ENCODE results near the gene PDE2A. TPM values are rescaled to one million over a fixed set of nuclear protein-coding genes. Genes with fewer than 3 reads are reported as not detected.
"Not testable (repeated sequence)": the region's sequence is repeated elsewhere in the genome, so short reads cannot be mapped to it uniquely, and the experiment has no call there.

The PDE2A gene
- total RNA-seq, 1 experiment from 2014 or later: 0.58 TPM

DNA sequence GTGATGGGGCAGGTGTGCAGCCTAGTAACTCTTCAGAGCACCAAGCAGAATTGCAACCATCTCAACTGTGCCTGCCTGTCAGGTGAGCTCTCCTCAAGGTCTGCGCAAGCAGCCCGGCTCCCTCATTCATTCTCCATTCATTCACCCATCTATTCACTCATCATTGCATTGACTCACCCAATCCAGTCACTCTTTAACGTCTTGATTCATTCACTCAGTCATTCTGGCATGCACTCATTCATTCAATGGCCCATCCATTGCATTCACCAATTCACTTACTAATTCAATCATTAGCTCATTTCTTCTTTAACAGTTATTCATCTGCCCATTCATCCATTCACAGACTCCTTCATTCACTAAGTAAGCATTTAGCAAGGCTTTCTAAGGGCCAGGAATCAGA, 111.8 kb downstream of the PDE2A start:
- CTCF ChIA-PET: no interaction called here
- Histone ChIP-seq H3K36me3 (ENCODE audit: insufficient read depth, low read length, poor library complexity, severe bottlenecking) (no peaks in the 10 kb centered on the region), H3K4me1 (ENCODE audit: insufficient read depth, low read length, poor library complexity, severe bottlenecking) (no peaks in the 10 kb centered on the region), H3K9me3 (ENCODE audit: low read depth, low read length, poor library complexity, severe bottlenecking) (no peaks in the 10 kb centered on the region), H3K27me3 (replicated peaks; ENCODE audit: insufficient read depth, low read depth, low read length, poor library complexity) (peaks cover 5% of the 10 kb centered on the region), H3K4me3 (ENCODE audit: low read depth, low read length, poor library complexity, severe bottlenecking) (no peak overlapping the region), H3K27ac (ENCODE audit: low read depth, low read length, poor library complexity, severe bottlenecking) (no peak overlapping the region)
- intact Hi-C loops (cut with micrococcal nuclease; ENCODE audit: unreplicated experiment): no loop called here
- no peak for DNase-seq (ENCODE audit: low spot score)
- no TSS peak for BruUV-seq (replicated peaks)
- no peak for TF ChIP-seq EZH2 (IDR thresholded peaks at IDR 0.05; ENCODE audit: borderline replicate concordance, low read depth, low read length, poor library complexity, severe bottlenecking)
- TF ChIP-seq, protein P1, sequence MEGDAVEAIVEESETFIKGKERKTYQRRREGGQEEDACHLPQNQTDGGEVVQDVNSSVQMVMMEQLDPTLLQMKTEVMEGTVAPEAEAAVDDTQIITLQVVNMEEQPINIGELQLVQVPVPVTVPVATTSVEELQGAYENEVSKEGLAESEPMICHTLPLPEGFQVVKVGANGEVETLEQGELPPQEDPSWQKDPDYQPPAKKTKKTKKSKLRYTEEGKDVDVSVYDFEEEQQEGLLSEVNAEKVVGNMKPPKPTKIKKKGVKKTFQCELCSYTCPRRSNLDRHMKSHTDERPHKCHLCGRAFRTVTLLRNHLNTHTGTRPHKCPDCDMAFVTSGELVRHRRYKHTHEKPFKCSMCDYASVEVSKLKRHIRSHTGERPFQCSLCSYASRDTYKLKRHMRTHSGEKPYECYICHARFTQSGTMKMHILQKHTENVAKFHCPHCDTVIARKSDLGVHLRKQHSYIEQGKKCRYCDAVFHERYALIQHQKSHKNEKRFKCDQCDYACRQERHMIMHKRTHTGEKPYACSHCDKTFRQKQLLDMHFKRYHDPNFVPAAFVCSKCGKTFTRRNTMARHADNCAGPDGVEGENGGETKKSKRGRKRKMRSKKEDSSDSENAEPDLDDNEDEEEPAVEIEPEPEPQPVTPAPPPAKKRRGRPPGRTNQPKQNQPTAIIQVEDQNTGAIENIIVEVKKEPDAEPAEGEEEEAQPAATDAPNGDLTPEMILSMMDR (conservative IDR thresholded peaks at IDR 0.05; ENCODE audit: low read depth, low read length): no peak
- POLR2A ChIA-PET (ENCODE audit: low non-redundant PET): no interaction called here

DNA sequence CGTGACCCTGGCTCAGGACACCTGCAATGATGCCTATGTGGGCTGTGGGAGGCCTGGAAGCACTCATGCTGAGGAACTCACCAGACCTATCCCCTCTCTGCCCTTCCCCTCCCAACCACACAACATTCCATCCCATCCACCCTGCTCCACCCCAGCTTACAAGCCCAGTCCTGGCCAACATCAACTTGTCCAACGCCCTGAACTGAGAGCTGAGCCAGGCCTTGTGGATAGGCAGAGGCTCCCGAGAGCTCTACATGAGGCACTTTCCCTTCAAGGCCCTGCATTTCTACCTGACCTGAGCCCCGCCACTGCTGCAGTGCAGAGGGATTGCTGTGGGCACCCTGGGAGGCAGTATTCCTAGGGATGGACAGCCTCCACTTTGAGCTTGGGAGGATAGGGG, 112.4 kb downstream of the PDE2A start:
- ChIA-PET POLR2A (ENCODE audit: low non-redundant PET) (no interaction called here), CTCF (no interaction called here)
- no TSS peak for BruUV-seq (replicated peaks)
- DNase-seq (ENCODE audit: low spot score): no peak
- TF ChIP-seq, protein P1 (conservative IDR thresholded peaks at IDR 0.05; ENCODE audit: low read depth, low read length): no peak
- no peak for TF ChIP-seq EZH2 (IDR thresholded peaks at IDR 0.05; ENCODE audit: borderline replicate concordance, low read depth, low read length, poor library complexity, severe bottlenecking)
- Histone ChIP-seq H3K4me3 (ENCODE audit: low read depth, low read length, poor library complexity, severe bottlenecking) (no peak overlapping the region), H3K27me3 (replicated peaks; ENCODE audit: insufficient read depth, low read depth, low read length, poor library complexity) (peaks cover 5% of the 10 kb centered on the region), H3K9me3 (ENCODE audit: low read depth, low read length, poor library complexity, severe bottlenecking) (no peaks in the 10 kb centered on the region), H3K36me3 (ENCODE audit: insufficient read depth, low read length, poor library complexity, severe bottlenecking) (no peaks in the 10 kb centered on the region), H3K27ac (ENCODE audit: low read depth, low read length, poor library complexity, severe bottlenecking) (no peak overlapping the region), H3K4me1 (ENCODE audit: insufficient read depth, low read length, poor library complexity, severe bottlenecking) (no peaks in the 10 kb centered on the region)
- intact Hi-C loops (cut with micrococcal nuclease; ENCODE audit: unreplicated experiment): no loop called here

DNA sequence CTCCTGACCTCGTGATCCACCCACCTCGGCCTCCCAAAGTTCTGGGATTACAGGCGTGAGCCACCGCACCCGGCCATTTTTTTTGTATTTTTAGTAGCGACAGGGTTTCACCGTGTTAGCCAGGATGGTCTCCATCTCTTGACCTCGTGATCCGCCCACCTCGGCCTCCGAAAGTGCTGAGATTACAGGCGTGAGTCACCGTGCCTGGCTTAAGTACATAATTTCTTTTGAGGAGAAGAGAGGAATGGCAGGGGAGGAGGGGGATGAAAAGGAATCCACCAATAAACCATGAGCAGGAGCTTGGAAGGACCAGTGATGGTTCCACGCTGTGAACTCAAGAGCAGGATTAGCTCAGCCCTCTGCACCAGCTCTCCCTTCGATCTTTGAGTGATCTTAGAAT, 113.4 kb downstream of the PDE2A start:
- POLR2A ChIA-PET (ENCODE audit: low non-redundant PET); H3K27me3 ChIP-seq (replicated peaks; ENCODE audit: insufficient read depth, low read depth, low read length, poor library complexity); BruUV-seq (replicated peaks); intact Hi-C loops (cut with micrococcal nuclease; ENCODE audit: unreplicated experiment); H3K4me1 ChIP-seq (ENCODE audit: insufficient read depth, low read length, poor library complexity, severe bottlenecking); H3K4me3 ChIP-seq (ENCODE audit: low read depth, low read length, poor library complexity, severe bottlenecking); CTCF ChIA-PET; H3K9me3 ChIP-seq (ENCODE audit: low read depth, low read length, poor library complexity, severe bottlenecking); H3K36me3 ChIP-seq (ENCODE audit: insufficient read depth, low read length, poor library complexity, severe bottlenecking); H3K27ac ChIP-seq (ENCODE audit: low read depth, low read length, poor library complexity, severe bottlenecking): not testable (repeated sequence)
- peak; percentile 29 for DNase-seq (ENCODE audit: low spot score)

DNA sequence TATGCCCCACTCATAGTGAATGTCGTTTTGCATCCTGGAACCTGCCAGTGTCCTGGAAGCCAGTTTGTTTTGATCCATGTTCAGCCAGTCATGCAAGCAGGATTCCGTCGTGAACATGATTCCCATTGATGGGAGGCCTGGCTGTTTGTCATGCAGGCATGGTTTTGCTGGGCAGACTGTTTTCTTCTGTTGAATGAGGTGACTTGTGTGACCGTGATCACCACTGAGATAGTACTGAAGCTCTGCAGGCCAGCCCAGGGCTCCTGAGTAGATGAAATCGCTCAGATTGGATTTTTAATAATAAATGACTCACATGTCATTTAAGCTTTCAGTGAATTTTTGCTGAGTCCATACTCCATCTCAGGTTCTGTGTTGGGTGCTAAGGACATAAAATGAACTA, 117.8 kb downstream of the PDE2A start:
- no peak for TF ChIP-seq EZH2 (IDR thresholded peaks at IDR 0.05; ENCODE audit: borderline replicate concordance, low read depth, low read length, poor library complexity, severe bottlenecking)
- TF ChIP-seq, protein P1 (conservative IDR thresholded peaks at IDR 0.05; ENCODE audit: low read depth, low read length): no peak
- H3K9me3 ChIP-seq (ENCODE audit: low read depth, low read length, poor library complexity, severe bottlenecking): no peaks in the 10 kb centered on the region
- BruUV-seq (replicated peaks): no TSS peak
- POLR2A ChIA-PET (ENCODE audit: low non-redundant PET): no interaction called here
- no peaks in the 10 kb centered on the region for H3K4me1 ChIP-seq (ENCODE audit: insufficient read depth, low read length, poor library complexity, severe bottlenecking)
- H3K4me3 ChIP-seq (ENCODE audit: low read depth, low read length, poor library complexity, severe bottlenecking): no peak overlapping the region
- CTCF ChIA-PET: no interaction called here
- no peak for DNase-seq (ENCODE audit: low spot score)
- intact Hi-C loops (cut with micrococcal nuclease; ENCODE audit: unreplicated experiment): no loop called here
- H3K27ac ChIP-seq (ENCODE audit: low read depth, low read length, poor library complexity, severe bottlenecking): no peak overlapping the region
- no peaks in the 10 kb centered on the region for H3K36me3 ChIP-seq (ENCODE audit: insufficient read depth, low read length, poor library complexity, severe bottlenecking)
- peaks cover 10% of the 10 kb centered on the region for H3K27me3 ChIP-seq (replicated peaks; ENCODE audit: insufficient read depth, low read depth, low read length, poor library complexity)

DNA sequence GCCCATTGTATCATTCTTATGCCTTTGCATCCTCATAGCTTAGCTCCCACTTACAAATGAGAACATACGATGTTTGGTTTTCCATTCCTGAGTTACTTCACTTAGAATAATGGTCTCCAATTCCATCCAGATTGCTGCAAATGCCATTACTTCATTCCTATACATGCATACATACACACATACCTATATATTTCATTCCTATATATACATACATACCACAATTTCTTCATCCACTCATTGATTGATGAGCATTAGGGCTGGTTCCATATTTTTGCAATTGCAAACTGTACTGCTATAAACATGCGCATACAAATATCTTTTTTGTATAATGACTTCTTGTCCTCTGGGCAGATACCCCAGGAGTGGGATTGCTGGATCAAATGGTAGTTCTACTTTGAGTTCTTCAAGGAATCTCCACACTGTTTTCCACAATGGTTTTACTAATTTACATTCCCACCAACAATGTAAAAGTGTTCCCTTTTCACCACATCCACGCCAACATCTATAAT, 119.2 kb downstream of the PDE2A start:
- POLR2A ChIA-PET (ENCODE audit: low non-redundant PET); BruUV-seq (replicated peaks); H3K4me1 ChIP-seq (ENCODE audit: insufficient read depth, low read length, poor library complexity, severe bottlenecking); intact Hi-C loops (cut with micrococcal nuclease; ENCODE audit: unreplicated experiment); H3K4me3 ChIP-seq (ENCODE audit: low read depth, low read length, poor library complexity, severe bottlenecking); H3K36me3 ChIP-seq (ENCODE audit: insufficient read depth, low read length, poor library complexity, severe bottlenecking); DNase-seq (ENCODE audit: low spot score); H3K9me3 ChIP-seq (ENCODE audit: low read depth, low read length, poor library complexity, severe bottlenecking); H3K27ac ChIP-seq (ENCODE audit: low read depth, low read length, poor library complexity, severe bottlenecking): not testable (repeated sequence)
- CTCF ChIA-PET: interaction anchor here (2.6 kb wide), 1 partner anchor 84 kb away, joined by 11 read pairs; no protein-coding TSS in a partner anchor
- H3K27me3 ChIP-seq (replicated peaks; ENCODE audit: insufficient read depth, low read depth, low read length, poor library complexity): peaks cover 10% of the 10 kb centered on the region
